Nephron progenitor cell (in vitro differentiated cells): Measurements from ENCODE around the gene PTPN4.

Experiments used
- DNase-seq: peaks from one replicate; pipeline ENCODE4 v3.0.0; 2021
- H3K27ac Mint-ChIP-seq: 2 replicates; pipeline ENCODE4 v1.8.0; 2021; ENCODE audit warnings: mild to moderate bottlenecking, moderate library complexity, mixed read lengths
- H3K27me3 Mint-ChIP-seq: 2 replicates; pipeline ENCODE4 v1.8.0; 2021; ENCODE audit warnings: mild to moderate bottlenecking, low read depth, mixed read lengths; ENCODE audit not compliant: poor library complexity
- H3K36me3 Mint-ChIP-seq: 2 replicates; pipeline ENCODE4 v1.8.0; 2021; ENCODE audit warnings: low read depth, mixed read lengths
- H3K4me1 Mint-ChIP-seq: 2 replicates; pipeline ENCODE4 v1.8.0; 2021; ENCODE audit warnings: mixed read lengths
- H3K4me3 Mint-ChIP-seq: 2 replicates; pipeline ENCODE4 v1.8.0; 2021; ENCODE audit warnings: mild to moderate bottlenecking, moderate library complexity, mixed read lengths
- H3K9me3 Mint-ChIP-seq: 2 replicates; pipeline ENCODE4 v1.8.0; 2021; ENCODE audit warnings: mild to moderate bottlenecking, moderate library complexity, mixed read lengths
- TF ChIP-seq, protein P1 (sequence below): fragments of 200-600 bp; sonication (generic); IDR thresholded peaks from 2 replicates; pipeline ENCODE4 v1.5.0; 2021; ENCODE audit warnings: antibody characterized with exemption

Gene PTPN4

DNA sequence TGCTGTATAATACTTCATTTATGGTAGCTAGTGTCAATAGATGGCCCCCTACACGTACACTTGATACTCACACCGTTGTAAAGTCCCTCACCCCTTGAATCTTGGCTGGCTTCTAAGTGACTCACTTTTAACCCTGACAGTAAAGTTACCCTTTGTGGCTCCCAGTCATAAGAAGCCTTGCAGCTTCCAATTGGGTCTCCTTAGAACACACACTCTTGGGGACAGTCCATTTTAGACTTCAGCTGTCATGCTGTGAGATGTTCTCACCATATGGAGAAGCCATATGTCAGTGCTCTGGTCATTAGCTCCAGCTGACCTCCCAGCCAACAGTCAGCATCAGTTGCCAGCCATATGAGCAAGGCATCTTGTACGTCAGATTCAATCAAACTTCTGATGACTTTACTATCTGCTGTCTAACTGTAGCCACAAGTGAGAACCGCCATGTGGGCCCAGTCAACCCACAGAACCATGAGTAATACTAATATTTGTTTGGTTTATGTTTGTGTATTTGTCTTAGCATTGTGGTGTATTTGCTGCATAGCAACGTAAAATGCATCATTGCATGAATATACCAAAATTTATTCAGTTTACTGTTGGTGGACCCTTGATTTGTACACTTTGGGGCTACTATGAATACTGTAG, 68.3 kb downstream of the PTPN4 start:
- Mint-ChIP-seq H3K27me3 (no peaks in the 10 kb centered on the region), H3K36me3 (peaks cover 66% of the 10 kb centered on the region)

DNA sequence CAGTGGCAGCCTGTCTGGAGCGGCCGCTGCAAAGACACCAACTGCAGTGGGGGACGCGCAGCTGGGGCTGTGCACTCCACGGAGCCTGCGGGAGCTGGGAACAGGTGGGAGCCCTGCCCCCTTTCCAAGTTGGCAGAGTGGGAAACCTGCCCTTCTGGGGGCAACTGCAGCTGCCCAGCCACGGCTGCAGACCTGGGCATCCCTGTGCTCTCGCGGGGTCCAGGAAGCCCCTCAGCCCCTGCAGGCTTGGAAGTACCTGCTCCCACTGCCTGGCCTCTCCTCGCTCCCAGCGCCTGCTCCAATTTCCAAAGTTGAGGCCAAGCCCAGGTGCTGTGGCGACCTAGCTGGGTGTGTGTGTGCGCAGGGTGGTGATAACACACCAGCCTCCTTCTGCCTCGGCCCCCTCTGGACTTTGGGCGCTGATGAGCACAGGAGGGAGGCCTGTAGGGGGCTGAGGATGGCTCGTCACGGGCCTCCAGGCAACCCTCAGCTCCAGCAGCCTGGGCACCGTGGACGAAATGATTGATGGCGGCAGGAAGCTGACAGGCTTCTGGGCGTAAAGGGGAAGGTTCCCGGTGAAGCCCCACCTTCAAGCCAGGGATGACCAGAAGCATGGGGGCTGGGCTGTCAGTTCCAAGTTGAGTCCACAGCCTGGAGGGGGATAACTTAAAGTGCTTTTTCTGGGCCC, 76.9 kb downstream of the PTPN4 start:
- H3K27me3 Mint-ChIP-seq, result no peaks in the 10 kb centered on the region
- peak; percentile 21 for DNase-seq
- peaks cover 15% of the 10 kb centered on the region for H3K9me3 Mint-ChIP-seq
- no peak overlapping the region for H3K4me3 Mint-ChIP-seq
- peaks cover 17% of the 10 kb centered on the region for H3K4me1 Mint-ChIP-seq
- no peak overlapping the region for H3K27ac Mint-ChIP-seq
- peaks cover 55% of the 10 kb centered on the region for H3K36me3 Mint-ChIP-seq
- TF ChIP-seq, protein P1, sequence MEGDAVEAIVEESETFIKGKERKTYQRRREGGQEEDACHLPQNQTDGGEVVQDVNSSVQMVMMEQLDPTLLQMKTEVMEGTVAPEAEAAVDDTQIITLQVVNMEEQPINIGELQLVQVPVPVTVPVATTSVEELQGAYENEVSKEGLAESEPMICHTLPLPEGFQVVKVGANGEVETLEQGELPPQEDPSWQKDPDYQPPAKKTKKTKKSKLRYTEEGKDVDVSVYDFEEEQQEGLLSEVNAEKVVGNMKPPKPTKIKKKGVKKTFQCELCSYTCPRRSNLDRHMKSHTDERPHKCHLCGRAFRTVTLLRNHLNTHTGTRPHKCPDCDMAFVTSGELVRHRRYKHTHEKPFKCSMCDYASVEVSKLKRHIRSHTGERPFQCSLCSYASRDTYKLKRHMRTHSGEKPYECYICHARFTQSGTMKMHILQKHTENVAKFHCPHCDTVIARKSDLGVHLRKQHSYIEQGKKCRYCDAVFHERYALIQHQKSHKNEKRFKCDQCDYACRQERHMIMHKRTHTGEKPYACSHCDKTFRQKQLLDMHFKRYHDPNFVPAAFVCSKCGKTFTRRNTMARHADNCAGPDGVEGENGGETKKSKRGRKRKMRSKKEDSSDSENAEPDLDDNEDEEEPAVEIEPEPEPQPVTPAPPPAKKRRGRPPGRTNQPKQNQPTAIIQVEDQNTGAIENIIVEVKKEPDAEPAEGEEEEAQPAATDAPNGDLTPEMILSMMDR, result no peak

More for the DNA sequence above, 68.3 kb downstream of the PTPN4 start:
- no peak for DNase-seq
- Mint-ChIP-seq H3K4me3 (no peak overlapping the region), H3K4me1 (no peaks in the 10 kb centered on the region), H3K9me3 (peaks cover 38% of the 10 kb centered on the region), H3K27ac (no peak overlapping the region)
- TF ChIP-seq, protein P1, result no peak

DNA sequence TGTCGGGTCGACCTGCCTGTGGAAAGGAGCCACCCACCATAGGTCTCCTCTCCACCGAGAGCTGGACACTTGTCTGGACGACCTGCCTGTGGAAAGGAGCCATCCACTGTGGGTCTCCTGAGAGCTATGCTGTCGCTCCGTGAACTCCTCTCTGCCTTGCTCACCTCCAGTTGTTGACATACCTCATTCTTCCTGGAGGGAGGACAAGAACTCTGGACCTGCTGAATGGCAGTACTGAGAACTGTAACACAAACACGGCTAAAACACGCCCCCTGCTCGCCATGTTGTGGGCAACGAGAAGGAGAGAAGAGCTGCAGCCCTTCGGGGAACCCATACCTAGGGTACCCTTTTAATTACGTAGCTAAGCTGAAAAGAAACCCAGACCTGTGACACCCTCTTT, 77.6 kb downstream of the PTPN4 start:
- no peaks in the 10 kb centered on the region for H3K27me3 Mint-ChIP-seq
- TF ChIP-seq, protein P1, result no peak
- peaks cover 17% of the 10 kb centered on the region for H3K4me1 Mint-ChIP-seq
- peak overlapping the region; percentile 66 for H3K27ac Mint-ChIP-seq
- DNase-seq, result no peak
- no peak overlapping the region for H3K4me3 Mint-ChIP-seq
- peaks cover 55% of the 10 kb centered on the region for H3K36me3 Mint-ChIP-seq
- H3K9me3 Mint-ChIP-seq, result peaks cover 16% of the 10 kb centered on the region

DNA sequence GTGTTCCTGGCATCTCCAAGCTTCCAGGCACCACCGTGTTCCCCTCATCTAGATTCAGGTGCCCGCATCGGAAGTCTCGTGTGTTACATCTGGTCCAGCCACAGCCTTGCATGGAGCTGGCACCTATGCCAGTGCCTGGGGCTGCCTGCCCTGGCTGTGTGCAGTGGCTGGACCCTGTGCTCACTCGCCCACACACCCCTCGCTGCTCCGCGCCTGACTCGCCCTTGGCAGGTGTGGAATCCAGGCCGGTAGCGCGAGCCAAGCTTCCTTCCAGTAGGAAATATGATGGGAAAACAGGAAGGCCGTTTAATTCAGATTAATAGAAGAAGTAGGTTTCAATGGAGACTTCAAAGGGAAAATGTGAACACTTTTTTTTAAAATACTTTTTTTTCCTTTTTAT, 78.0 kb downstream of the PTPN4 start:
- H3K4me1 Mint-ChIP-seq, result peaks cover 17% of the 10 kb centered on the region
- no peaks in the 10 kb centered on the region for H3K27me3 Mint-ChIP-seq
- peaks cover 20% of the 10 kb centered on the region for H3K9me3 Mint-ChIP-seq
- no peak overlapping the region for H3K4me3 Mint-ChIP-seq
- TF ChIP-seq, protein P1, result no peak
- no peak for DNase-seq
- peaks cover 56% of the 10 kb centered on the region for H3K36me3 Mint-ChIP-seq
- H3K27ac Mint-ChIP-seq, result peak overlapping the region; percentile 66

DNA sequence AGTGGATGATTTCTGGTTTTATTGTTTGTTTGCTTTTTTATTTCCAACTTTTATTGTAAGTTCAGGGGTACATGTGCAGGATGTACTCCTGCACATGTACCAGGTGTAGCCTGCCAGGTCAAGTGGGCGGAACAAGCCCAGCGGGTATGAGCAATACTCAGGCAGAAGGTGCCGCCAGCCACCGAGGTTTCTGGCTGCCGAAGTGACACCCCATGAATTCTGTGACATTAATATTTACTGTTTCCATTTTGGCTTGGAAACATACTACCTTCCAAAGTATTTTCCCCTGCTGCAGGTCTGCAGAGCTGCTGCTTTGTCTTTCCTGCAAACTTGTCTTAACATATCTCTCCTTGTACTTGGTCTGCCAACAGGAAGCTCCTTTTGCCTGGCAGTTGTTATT, 78.5 kb downstream of the PTPN4 start:
- DNase-seq, result no peak
- TF ChIP-seq, protein P1, result no peak
- peak overlapping the region; percentile 74 for H3K27ac Mint-ChIP-seq
- H3K36me3 Mint-ChIP-seq, result peaks cover 55% of the 10 kb centered on the region
- H3K27me3 Mint-ChIP-seq, result no peaks in the 10 kb centered on the region
- H3K4me3 Mint-ChIP-seq, result no peak overlapping the region
- peaks cover 17% of the 10 kb centered on the region for H3K4me1 Mint-ChIP-seq
- H3K9me3 Mint-ChIP-seq, result peaks cover 24% of the 10 kb centered on the region

DNA sequence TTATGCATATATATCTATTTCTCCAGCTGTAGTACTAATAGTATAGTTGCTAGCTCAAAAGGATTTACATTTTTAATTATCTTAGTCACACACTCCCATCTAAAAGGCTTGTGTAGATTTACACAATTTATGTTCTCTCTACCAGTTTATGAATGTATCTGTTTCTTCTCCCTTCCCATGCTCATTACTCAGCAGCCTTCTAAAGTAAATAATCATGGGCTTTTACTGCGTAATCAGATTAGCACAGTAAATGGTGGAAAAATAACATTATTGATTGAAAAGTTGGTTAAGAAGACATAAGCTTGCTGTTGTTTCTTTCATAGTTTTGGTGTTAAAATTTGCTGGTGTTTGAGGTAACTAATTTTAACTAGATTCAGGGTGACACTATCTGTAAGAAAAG, 81.8 kb downstream of the PTPN4 start:
- peaks cover 17% of the 10 kb centered on the region for H3K4me1 Mint-ChIP-seq
- TF ChIP-seq, protein P1, result no peak
- H3K27me3 Mint-ChIP-seq, result no peaks in the 10 kb centered on the region
- no peak overlapping the region for H3K27ac Mint-ChIP-seq
- H3K36me3 Mint-ChIP-seq, result peaks cover 52% of the 10 kb centered on the region
- H3K4me3 Mint-ChIP-seq, result no peak overlapping the region
- DNase-seq, result no peak
- peaks cover 40% of the 10 kb centered on the region for H3K9me3 Mint-ChIP-seq
